ENCODE data around the gene ENPP6. TPM values are rescaled to one million over a fixed set of nuclear protein-coding genes. Genes with fewer than 3 reads are reported as not detected.

The ENPP6 gene
- total RNA-seq, 4 donors from 2014 or later = 0.57 TPM; not detected in 3

DNA sequence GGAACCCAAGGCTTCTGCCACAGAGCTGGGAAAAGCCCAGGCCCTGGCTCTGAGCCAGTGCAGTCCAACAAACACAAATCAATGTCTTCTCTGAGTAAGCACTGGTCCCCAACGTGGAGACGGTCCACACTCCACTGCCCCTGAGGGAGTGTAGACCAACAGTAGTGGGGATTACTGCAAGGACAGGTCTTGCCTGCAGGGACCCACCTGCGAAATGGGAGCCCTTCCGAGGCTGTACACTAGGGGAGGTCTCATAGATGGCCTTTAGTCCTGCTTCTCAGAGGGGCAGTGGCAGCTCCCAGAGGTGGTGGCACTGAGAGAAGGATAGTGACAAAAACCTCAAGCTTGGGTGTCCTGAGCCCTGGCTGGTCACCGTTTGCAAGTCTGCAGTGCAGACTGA lies 19.5 kb downstream of the ENPP6 start:
- Histone ChIP-seq H3K27ac (no peak overlapping the region), H3K4me1 (no peaks in the 10 kb centered on the region), H3K9me3 (no peaks in the 10 kb centered on the region), H3K4me3 (no peak overlapping the region), H3K36me3 (no peaks in the 10 kb centered on the region), H3K27me3 (no peaks in the 10 kb centered on the region)
- intact Hi-C loops (cut with DNase I) = no loop called here
- 49 to 72% methylated on average over 3 of the region's 5 CpGs for WGBS, 2 donors
- TF ChIP-seq POLR2A (IDR thresholded peaks at IDR 0.05) (no peak), CTCF (IDR thresholded peaks at IDR 0.05) (no peak)
- DNase-seq = no peak

GRCh38 chr4:184197536-184198082 lies 20.1 kb downstream of the ENPP6 start:
- WGBS, 2 donors = 80 to 90% methylated on average over 3 of the region's 3 CpGs
- H3K27ac ChIP-seq = no peak overlapping the region
- intact Hi-C loops (cut with DNase I) = no loop called here
- no peaks in the 10 kb centered on the region for H3K36me3 ChIP-seq
- H3K9me3 ChIP-seq = no peaks in the 10 kb centered on the region
- DNase-seq = no peak
- H3K4me3 ChIP-seq = no peak overlapping the region
- H3K4me1 ChIP-seq = no peaks in the 10 kb centered on the region
- no peaks in the 10 kb centered on the region for H3K27me3 ChIP-seq
- TF ChIP-seq CTCF (IDR thresholded peaks at IDR 0.05) (no peak), POLR2A (IDR thresholded peaks at IDR 0.05) (no peak)

DNA sequence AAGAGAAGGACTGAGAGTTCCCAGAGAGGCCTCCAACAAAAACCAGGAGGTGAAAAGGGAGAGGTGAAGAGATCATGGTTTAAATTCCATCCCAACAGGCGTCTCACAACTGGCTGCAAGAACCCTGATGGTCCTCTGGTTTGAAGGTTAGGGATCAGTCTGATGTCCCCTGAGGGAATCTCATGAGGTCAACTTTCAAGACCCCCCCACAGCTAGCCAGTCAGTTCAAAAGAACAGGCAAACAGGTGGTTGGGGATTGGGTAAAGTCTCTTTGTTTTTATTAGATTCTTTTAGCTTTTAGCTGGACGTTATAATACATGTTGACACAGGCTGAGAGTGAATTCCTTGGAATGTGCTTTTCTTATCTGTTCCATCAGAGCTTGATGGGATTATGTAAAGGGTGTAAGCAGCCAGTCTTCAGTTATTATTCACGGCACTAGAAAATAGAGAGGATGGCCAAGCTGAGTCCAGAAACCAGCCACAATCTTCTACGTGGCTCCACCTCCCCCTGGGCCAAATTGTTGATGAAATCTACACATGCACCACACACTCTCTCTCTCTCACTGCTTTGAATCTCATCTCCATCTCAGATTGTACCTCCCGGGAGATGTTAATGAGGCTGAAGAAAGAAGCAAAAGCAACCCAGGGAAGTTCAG lies 20.8 kb downstream of the ENPP6 start:
- intact Hi-C loops (cut with DNase I) = no loop called here
- Histone ChIP-seq H3K4me1 (no peaks in the 10 kb centered on the region), H3K27ac (no peak overlapping the region), H3K9me3 (no peaks in the 10 kb centered on the region), H3K27me3 (no peaks in the 10 kb centered on the region), H3K4me3 (no peak overlapping the region), H3K36me3 (no peaks in the 10 kb centered on the region)
- no peak for DNase-seq
- no peak for TF ChIP-seq CTCF (IDR thresholded peaks at IDR 0.05)
- TF ChIP-seq POLR2A (IDR thresholded peaks at IDR 0.05) = no peak
- WGBS, 2 donors = 33 to 64% methylated on average over 4 to 5 of the region's 5 CpGs

GRCh38 chr4:184193556-184194525 lies 23.8 kb downstream of the ENPP6 start:
- H3K36me3 ChIP-seq = no peaks in the 10 kb centered on the region
- intact Hi-C loops (cut with DNase I) = no loop called here
- H3K27ac ChIP-seq = no peak overlapping the region
- 85 to 92% methylated on average over 14 to 15 of the region's 15 CpGs for WGBS, 2 donors
- H3K4me1 ChIP-seq = no peaks in the 10 kb centered on the region
- DNase-seq = no peak
- no peaks in the 10 kb centered on the region for H3K9me3 ChIP-seq
- H3K4me3 ChIP-seq = no peak overlapping the region
- no peak for TF ChIP-seq POLR2A (IDR thresholded peaks at IDR 0.05)
- TF ChIP-seq CTCF (IDR thresholded peaks at IDR 0.05) = no peak
- no peaks in the 10 kb centered on the region for H3K27me3 ChIP-seq

DNA sequence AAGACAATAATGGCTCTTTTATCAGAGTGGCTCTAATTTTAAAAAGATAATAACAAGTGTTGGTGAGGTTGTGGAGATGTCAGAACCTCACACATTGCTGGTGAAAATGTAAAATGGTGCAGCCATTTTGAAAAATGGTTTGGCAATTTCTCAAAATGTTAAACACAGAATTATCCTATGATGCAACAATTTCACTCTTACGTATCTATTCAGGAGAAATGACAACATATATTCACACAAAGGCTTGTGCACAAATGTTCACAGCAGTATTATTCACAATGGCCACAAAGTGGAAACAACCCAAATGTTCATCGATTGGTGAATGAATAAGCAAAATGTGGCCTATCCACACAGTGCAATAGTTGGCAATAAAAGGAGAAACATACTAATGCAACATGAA lies 24.7 kb downstream of the ENPP6 start:
- H3K27ac ChIP-seq = no peak overlapping the region
- 80 to 91% methylated on average over 2 of the region's 2 CpGs for WGBS, 2 donors
- H3K4me3 ChIP-seq = no peak overlapping the region
- intact Hi-C loops (cut with DNase I) = no loop called here
- H3K9me3 ChIP-seq = no peaks in the 10 kb centered on the region
- DNase-seq = no peak
- no peaks in the 10 kb centered on the region for H3K27me3 ChIP-seq
- no peaks in the 10 kb centered on the region for H3K4me1 ChIP-seq
- TF ChIP-seq CTCF (IDR thresholded peaks at IDR 0.05) (no peak), POLR2A (IDR thresholded peaks at IDR 0.05) (no peak)
- no peaks in the 10 kb centered on the region for H3K36me3 ChIP-seq
